22Rv1 (cell line): Measurements from ENCODE around the gene MYCL.
A peak's percentile ranks its signal among the peaks of the same experiment; 100 is the strongest.
"Not testable (repeated sequence)": the region's sequence is repeated elsewhere in the genome, so short reads cannot be mapped to it uniquely, and the experiment has no call there.

Source experiments
- H3K27ac ChIP-seq: fragments of 450-650 bp; 2 replicates; pipeline ENCODE4 v1.5.1; 2017
- CTCF ChIP-seq: fragments of 450-650 bp; IDR thresholded peaks from 2 replicates; pipeline ENCODE4 v1.5.1; 2017; ENCODE audit warnings: mild to moderate bottlenecking
- ZFX ChIP-seq: fragments of 450-650 bp; IDR thresholded peaks from 2 replicates; pipeline ENCODE4 v1.6.1; 2017; ENCODE audit warnings: antibody characterized with exemption, borderline replicate concordance

Gene MYCL

GRCh38 chr1:39915499-39916129 is 13.9 kb upstream of the MYCL start:
- no peak overlapping the region for H3K27ac ChIP-seq
- TF ChIP-seq CTCF: no peak
- TF ChIP-seq ZFX: no peak

GRCh38 chr1:39913136-39913535 is 11.4 kb upstream of the MYCL start:
- H3K27ac ChIP-seq: not testable (repeated sequence)

- no peak overlapping the region for H3K27ac ChIP-seq
- TF ChIP-seq ZFX (no peak), CTCF (no peak)
These were observed 8.5 kb upstream of the MYCL start for GRCh38 chr1:39910263-39910662.

GRCh38 chr1:39908534-39908933 is 6.8 kb upstream of the MYCL start:
- H3K27ac ChIP-seq: no peak overlapping the region
- TF ChIP-seq ZFX (no peak), CTCF (no peak)

GRCh38 chr1:39907528-39908453 is 6.1 kb upstream of the MYCL start:
- no peak overlapping the region for H3K27ac ChIP-seq
- TF ChIP-seq ZFX (no peak), CTCF (no peak)

- TF ChIP-seq CTCF: no peak
- no peak for TF ChIP-seq ZFX
- H3K27ac ChIP-seq: no peak overlapping the region
These were observed 3.5 kb upstream of the MYCL start for GRCh38 chr1:39905172-39905571.

- TF ChIP-seq ZFX (no peak), CTCF (peak; percentile 44)
- no peak overlapping the region for H3K27ac ChIP-seq
These were observed 717 bp upstream of the MYCL start for GRCh38 chr1:39902460-39902807.
